GM23338 (cell line): ENCODE results near the gene ZNF148. TPM values are rescaled to one million over a fixed set of nuclear protein-coding genes. Genes with fewer than 3 reads are reported as not detected.
A peak's percentile ranks its signal among the peaks of the same experiment; 100 is the strongest.

Source experiments
- ATAC-seq: fragments of 200-7000 bp; cut with Tn5 transposase; 3 replicates; pipeline ENCODE4 v1.9.1; 2020
- DNase-seq: peaks from one replicate; pipeline ENCODE4 v3.0.0-alpha.2; 2015; ENCODE audit warnings: low spot score
- H2AFZ ChIP-seq: fragments of 200-600 bp; sonication (generic); 2 replicates; pipeline ENCODE4 v1.8.0; 2016; ENCODE audit warnings: antibody characterized with exemption, mild to moderate bottlenecking, moderate library complexity
- H3F3A ChIP-seq: fragments of 200-600 bp; sonication (generic); replicated peaks from 2 replicates; pipeline ENCODE4 v1.8.0; 2017; ENCODE audit warnings: antibody characterized with exemption, mixed run types, low read depth
- H3K27ac ChIP-seq: fragments of 200-600 bp; sonication (generic); 2 replicates; pipeline ENCODE4 v1.6.1; 2016; ENCODE audit warnings: low read depth
- H3K27me3 ChIP-seq: fragments of 200-600 bp; sonication (generic); 2 replicates; pipeline ENCODE4 v1.8.0; 2016; ENCODE audit warnings: mild to moderate bottlenecking, mixed run types, moderate library complexity; ENCODE audit not compliant: insufficient read depth
- H3K36me3 ChIP-seq: fragments of 200-600 bp; sonication (generic); 2 replicates; pipeline ENCODE4 v1.8.0; 2016; ENCODE audit warnings: mild to moderate bottlenecking; ENCODE audit not compliant: insufficient read depth
- H3K4me1 ChIP-seq: fragments of 200-600 bp; sonication (generic); 2 replicates; pipeline ENCODE4 v1.8.0; 2016; ENCODE audit warnings: mild to moderate bottlenecking, moderate library complexity; ENCODE audit not compliant: insufficient read depth
- H3K4me2 ChIP-seq: fragments of 200-600 bp; sonication (generic); 2 replicates; pipeline ENCODE4 v1.7.1; 2017; ENCODE audit warnings: mixed run types
- H3K4me3 ChIP-seq: fragments of 200-600 bp; sonication (generic); 2 replicates; pipeline ENCODE4 v1.6.1; 2016; ENCODE audit warnings: mixed run types
- H3K79me2 ChIP-seq: fragments of 200-600 bp; sonication (generic); replicated peaks from 2 replicates; pipeline ENCODE4 v1.8.0; 2017; ENCODE audit warnings: mild to moderate bottlenecking; ENCODE audit not compliant: insufficient read depth
- H3K9me2 ChIP-seq: fragments of 200-600 bp; sonication (generic); 2 replicates; pipeline ENCODE4 v1.8.0; 2017; ENCODE audit not compliant: insufficient read depth
- H4K20me1 ChIP-seq: fragments of 200-600 bp; sonication (generic); replicated peaks from 2 replicates; pipeline ENCODE4 v1.8.0; 2017; ENCODE audit warnings: mild to moderate bottlenecking; ENCODE audit not compliant: insufficient read depth
- H3K27ac Mint-ChIP-seq: 2 replicates; pipeline ENCODE4 v1.8.0; 2020; ENCODE audit warnings: inconsistent platforms, mild to moderate bottlenecking, moderate library complexity, mixed read lengths
- H3K27me3 Mint-ChIP-seq: 3 replicates; pipeline ENCODE4 v1.8.0; 2022; ENCODE audit warnings: low read depth, mild to moderate bottlenecking, moderate library complexity, mixed read lengths, inconsistent platforms; ENCODE audit not compliant: insufficient read depth, poor library complexity
- H3K36me3 Mint-ChIP-seq: 3 replicates; pipeline ENCODE4 v1.8.0; 2021; ENCODE audit warnings: low read depth, mild to moderate bottlenecking, inconsistent platforms, moderate library complexity, mixed read lengths
- H3K4me1 Mint-ChIP-seq: 3 replicates; pipeline ENCODE4 v1.8.0; 2020; ENCODE audit warnings: mild to moderate bottlenecking, inconsistent platforms, mixed read lengths
- H3K4me3 Mint-ChIP-seq: 3 replicates; pipeline ENCODE4 v1.8.0; 2021; ENCODE audit warnings: moderate library complexity, mild to moderate bottlenecking, inconsistent platforms, mixed read lengths
- H3K9me3 Mint-ChIP-seq: 3 replicates; pipeline ENCODE4 v1.8.0; 2020; ENCODE audit warnings: moderate library complexity, mild to moderate bottlenecking, inconsistent platforms, mixed read lengths
- CTCF ChIP-seq, 2 experiments: fragments of 200-600 bp in 1 of 2; sonication (generic) in 1 of 2; conservative IDR thresholded peaks; 2 replicates each; pipeline versions ENCODE4 v1.5.1 to v1.6.1; 2016 to 2017; ENCODE audit warnings: antibody characterized with exemption in 2 of 2, low read depth in 2 of 2, mild to moderate bottlenecking in 2 of 2, moderate library complexity in 1 of 2
- EZH2 ChIP-seq: fragments of 200-600 bp; sonication (generic); IDR thresholded peaks from one replicate; pipeline ENCODE4 v1.8.0; 2017; ENCODE audit warnings: antibody characterized with exemption, mild to moderate bottlenecking, low read depth; ENCODE audit not compliant: unreplicated experiment
- NANOG ChIP-seq: IDR thresholded peaks from 2 replicates; pipeline ENCODE4 v1.6.1; 2016; ENCODE audit warnings: antibody characterized with exemption, borderline replicate concordance
- REST ChIP-seq: IDR thresholded peaks from one replicate; pipeline ENCODE4 v1.6.1; 2018; ENCODE audit warnings: antibody characterized with exemption; ENCODE audit not compliant: unreplicated experiment
- ZNF114 ChIP-seq: fragments of 250-450 bp; sonication (Bioruptor Pico); IDR thresholded peaks from 2 replicates; pipeline ENCODE4 v1.5.0; 2020; ENCODE audit warnings: mild to moderate bottlenecking, moderate library complexity
- ZNF462 ChIP-seq: fragments of 250-450 bp; sonication (Bioruptor Pico); IDR thresholded peaks from 2 replicates; pipeline ENCODE4 v1.5.0; 2020; ENCODE audit warnings: mild to moderate bottlenecking, moderate library complexity
- polyA plus RNA-seq: library from polyadenylated mRNA; unstranded; fragments of >200 nt; fragmentation: Nextera tagmentation; extraction: Ambion mirVana; gene quantifications from 2 replicates; pipeline ENCODE4 v1.2.1, GENCODE V29; 2016
- total RNA-seq: library from RNA; depleted of rRNA; stranded (reverse); fragments of >200 nt; shearing (Covaris generic); gene quantifications from 2 replicates; pipeline ENCODE4 v1.2.3, GENCODE V29; 2014

The ZNF148 gene
- total and polyA plus RNA-seq, 2 experiments from 2014 or later, result 13.9 to 16.9 TPM

- Histone ChIP-seq H3K9me2 (no peaks in the 10 kb centered on the region), H4K20me1 (peaks cover 6% of the 10 kb centered on the region), H3K4me3 (peak overlapping the region; percentile 89), H3K27ac (peak overlapping the region; percentile 61; the same call in 1 of the 2 replicates), H3F3A (no peaks in the 10 kb centered on the region), H3K4me1 (peaks cover 17% of the 10 kb centered on the region), H2AFZ (peak overlapping the region; percentile 84), H3K4me2 (peak overlapping the region; percentile 96), H3K36me3 (no peaks in the 10 kb centered on the region), H3K79me2 (peaks cover 51% of the 10 kb centered on the region), H3K27me3 (no peaks in the 10 kb centered on the region)
- DNase-seq (peak; percentile 83), ATAC-seq (peak; percentile 53)
- Mint-ChIP-seq H3K9me3 (no peaks in the 10 kb centered on the region; the same call in 2 of the 3 replicates), H3K27me3 (peaks cover 8% of the 10 kb centered on the region), H3K27ac (peak overlapping the region; percentile 81), H3K4me3 (peak overlapping the region; percentile 96), H3K4me1 (peaks cover 28% of the 10 kb centered on the region), H3K36me3 (peaks cover 6% of the 10 kb centered on the region; the same call in 2 of the 3 replicates)
- TF ChIP-seq NANOG, result no peak
- peak; percentile 10 for TF ChIP-seq REST
- no peak for TF ChIP-seq ZNF114 (CRISPR knock-in tag)
- no peak for TF ChIP-seq ZNF462 (CRISPR knock-in tag)
- no peak for TF ChIP-seq EZH2
- TF ChIP-seq CTCF (conservative IDR thresholded peaks at IDR 0.05; ENCODE audit: low read depth in 2 of 2), result no peak
Measured at GRCh38 chr3:125374501-125374995, 577 bp downstream of the ZNF148 start.
